Kidney (tissue), 14 donors: Measurements from ENCODE around the gene TMEM63A. TPM values are rescaled to one million over a fixed set of nuclear protein-coding genes. Genes with fewer than 3 reads are reported as not detected.

Experiments
- DNase-seq, 5 donors: peaks; one replicate each; pipeline ENCODE4 v3.0.0-alpha.2; 2013 to 2020
- FAIRE-seq: peaks from 2 replicates; lab custom pipeline; 2012; peaks lifted over from hg19 to GRCh38; lab: Jason Lieb, UNC
- H3K27ac ChIP-seq, 2 donors: one replicate each; pipeline ENCODE4 v1.7.0; 2013; ENCODE audit warnings: low read depth in 2 of 2, low read length in 2 of 2, inconsistent platforms in 1 of 2
- H3K27me3 ChIP-seq: one replicate; pipeline ENCODE4 v1.7.1; 2013; ENCODE audit warnings: low read length, inconsistent platforms; ENCODE audit not compliant: control insufficient read depth, insufficient read depth
- H3K36me3 ChIP-seq, 3 donors: one replicate each; pipeline versions ENCODE4 v1.7.0 to v1.7.1; 2013; ENCODE audit warnings: low read length in 3 of 3, control low read depth in 1 of 3, inconsistent platforms in 1 of 3; ENCODE audit not compliant: insufficient read depth in 3 of 3, control insufficient read depth in 2 of 3
- H3K4me1 ChIP-seq, 3 donors: one replicate each; pipeline versions ENCODE4 v1.7.0 to v1.7.1; 2013; ENCODE audit warnings: low read length in 3 of 3, inconsistent platforms in 1 of 3, low read depth in 1 of 3; ENCODE audit not compliant: control insufficient read depth in 2 of 3, insufficient read depth in 2 of 3
- H3K4me3 ChIP-seq, 3 donors: one replicate each; pipeline versions ENCODE4 v1.7.0 to v1.8.1; 2013; ENCODE audit warnings: low read length in 3 of 3, control low read depth in 1 of 3, inconsistent platforms in 1 of 3
- H3K9ac ChIP-seq, 3 donors: one replicate each; pipeline versions ENCODE4 v1.7.0 to v1.7.1; 2013; ENCODE audit warnings: low read length in 3 of 3, control low read depth in 1 of 3, inconsistent platforms in 1 of 3
- H3K9me3 ChIP-seq, 3 donors: one replicate each; pipeline versions ENCODE4 v1.7.0 to v1.7.1; 2013; ENCODE audit warnings: low read length in 3 of 3, control low read depth in 1 of 3, inconsistent platforms in 1 of 3; ENCODE audit not compliant: control insufficient read depth in 2 of 3, insufficient read depth in 1 of 3
- intact Hi-C: fragments of 100-400 bp; cut with DNase I; formaldehyde crosslinking; loops from one replicate; pipeline ENCODE4 v1.11.1; 2022
- polyA plus RNA-seq: library from polyadenylated mRNA; stranded (reverse); fragments of 350-450 nt; fragmentation: Illumina TruSeq; extraction: RNeasy Lipid Tissue Mini Kit (QIAGEN cat#74804); gene quantifications from one replicate; pipeline ENCODE4 v1.2.3, GENCODE V29; 2014; ENCODE audit warnings: low read depth, low replicate concordance; ENCODE audit not compliant: insufficient read depth
- total RNA-seq: library from RNA; stranded (reverse); fragmentation: NEBNext Ultra II Directional; extraction: Animal tissue kit (Norgen Biotek cat#: 25700); gene quantifications from one replicate; pipeline ENCODE4 v1.2.1, GENCODE V29; 2021
- TF ChIP-seq, protein P1 (sequence below): IDR thresholded peaks from 3 replicates; pipeline ENCODE4 v1.5.1; 2012; ENCODE audit warnings: mild to moderate bottlenecking, moderate library complexity, borderline replicate concordance; ENCODE audit not compliant: insufficient read depth; ENCODE audit errors: extremely low read depth
- donor health status: control.
- donor health status: control.
- donor health status: control.
- donor health status: control.
- donor health status: control.
- donor health status: DM: yes; HTN: yes; CAD: no.
- donor health status: Normal renal cell carcinoma (clear cell type).

TMEM63A gene
- total and polyA plus RNA-seq, 2 donors from 2014 or later, result 25.5 to 159 TPM

DNA sequence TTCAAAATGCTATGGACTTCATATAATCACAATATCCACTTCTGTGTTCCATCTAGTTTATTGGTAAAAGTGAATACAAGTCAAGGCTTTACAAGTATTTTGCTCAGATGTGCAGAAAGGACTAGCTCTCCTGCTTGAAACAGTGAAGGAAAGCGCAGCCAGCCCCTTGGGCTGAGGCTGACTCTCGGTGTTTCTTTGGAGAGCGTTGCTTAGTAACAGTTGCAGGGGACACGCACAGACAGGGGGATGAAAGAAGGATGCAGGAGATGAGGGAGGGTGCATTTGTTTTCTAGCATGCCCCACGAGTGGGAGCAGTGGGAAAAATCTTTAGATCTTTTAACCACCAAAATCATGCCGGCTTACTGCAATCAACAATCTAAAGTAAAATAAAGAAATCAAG, 32.8 kb upstream of the TMEM63A start:
- H3K9ac ChIP-seq, result no peak overlapping the region
- no peaks in the 10 kb centered on the region for H3K9me3 ChIP-seq
- DNase-seq (no peak), FAIRE-seq (no peak)
- no peak overlapping the region for H3K4me3 ChIP-seq
- intact Hi-C loops, result no loop called here
- no peaks in the 10 kb centered on the region for H3K27me3 ChIP-seq
- no peak overlapping the region for H3K27ac ChIP-seq
- H3K36me3 ChIP-seq, result peaks cover 0 to 10% (median 2%) of the 10 kb centered on the region in 3 donors
- H3K4me1 ChIP-seq, result peaks cover 0 to 7% (median 0%) of the 10 kb centered on the region in 3 donors
- TF ChIP-seq, protein P1, sequence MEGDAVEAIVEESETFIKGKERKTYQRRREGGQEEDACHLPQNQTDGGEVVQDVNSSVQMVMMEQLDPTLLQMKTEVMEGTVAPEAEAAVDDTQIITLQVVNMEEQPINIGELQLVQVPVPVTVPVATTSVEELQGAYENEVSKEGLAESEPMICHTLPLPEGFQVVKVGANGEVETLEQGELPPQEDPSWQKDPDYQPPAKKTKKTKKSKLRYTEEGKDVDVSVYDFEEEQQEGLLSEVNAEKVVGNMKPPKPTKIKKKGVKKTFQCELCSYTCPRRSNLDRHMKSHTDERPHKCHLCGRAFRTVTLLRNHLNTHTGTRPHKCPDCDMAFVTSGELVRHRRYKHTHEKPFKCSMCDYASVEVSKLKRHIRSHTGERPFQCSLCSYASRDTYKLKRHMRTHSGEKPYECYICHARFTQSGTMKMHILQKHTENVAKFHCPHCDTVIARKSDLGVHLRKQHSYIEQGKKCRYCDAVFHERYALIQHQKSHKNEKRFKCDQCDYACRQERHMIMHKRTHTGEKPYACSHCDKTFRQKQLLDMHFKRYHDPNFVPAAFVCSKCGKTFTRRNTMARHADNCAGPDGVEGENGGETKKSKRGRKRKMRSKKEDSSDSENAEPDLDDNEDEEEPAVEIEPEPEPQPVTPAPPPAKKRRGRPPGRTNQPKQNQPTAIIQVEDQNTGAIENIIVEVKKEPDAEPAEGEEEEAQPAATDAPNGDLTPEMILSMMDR, result no peak

DNA sequence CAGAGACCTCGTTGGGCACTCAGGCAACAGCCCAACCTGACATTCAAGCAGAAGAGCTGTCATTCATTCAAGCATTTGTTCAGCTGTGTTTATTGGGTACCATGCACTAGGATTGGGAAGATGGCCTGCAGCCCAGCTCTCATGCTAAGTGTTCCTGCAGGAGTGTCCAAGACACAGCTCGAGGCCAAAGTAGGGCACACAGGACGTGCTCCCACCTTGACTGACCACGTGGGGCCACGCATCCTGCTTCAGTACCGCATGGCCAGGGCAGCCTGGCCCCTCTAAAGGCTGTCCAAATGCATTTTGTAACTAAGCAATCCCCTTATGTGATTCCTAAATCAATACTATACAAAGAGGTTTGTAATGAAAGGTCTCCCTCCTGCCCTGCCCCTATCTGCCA, 32.2 kb upstream of the TMEM63A start:
- Histone ChIP-seq H3K36me3 (peaks cover 0 to 10% (median 2%) of the 10 kb centered on the region in 3 donors), H3K4me3 (no peak overlapping the region), H3K27ac (no peak overlapping the region), H3K9me3 (no peaks in the 10 kb centered on the region), H3K9ac (no peak overlapping the region), H3K27me3 (no peaks in the 10 kb centered on the region), H3K4me1 (peaks cover 0 to 4% (median 0%) of the 10 kb centered on the region in 3 donors)
- DNase-seq (peak in 1 of 5 donors; percentile 37), FAIRE-seq (no peak)
- TF ChIP-seq, protein P1, result no peak
- intact Hi-C loops, result no loop called here

DNA sequence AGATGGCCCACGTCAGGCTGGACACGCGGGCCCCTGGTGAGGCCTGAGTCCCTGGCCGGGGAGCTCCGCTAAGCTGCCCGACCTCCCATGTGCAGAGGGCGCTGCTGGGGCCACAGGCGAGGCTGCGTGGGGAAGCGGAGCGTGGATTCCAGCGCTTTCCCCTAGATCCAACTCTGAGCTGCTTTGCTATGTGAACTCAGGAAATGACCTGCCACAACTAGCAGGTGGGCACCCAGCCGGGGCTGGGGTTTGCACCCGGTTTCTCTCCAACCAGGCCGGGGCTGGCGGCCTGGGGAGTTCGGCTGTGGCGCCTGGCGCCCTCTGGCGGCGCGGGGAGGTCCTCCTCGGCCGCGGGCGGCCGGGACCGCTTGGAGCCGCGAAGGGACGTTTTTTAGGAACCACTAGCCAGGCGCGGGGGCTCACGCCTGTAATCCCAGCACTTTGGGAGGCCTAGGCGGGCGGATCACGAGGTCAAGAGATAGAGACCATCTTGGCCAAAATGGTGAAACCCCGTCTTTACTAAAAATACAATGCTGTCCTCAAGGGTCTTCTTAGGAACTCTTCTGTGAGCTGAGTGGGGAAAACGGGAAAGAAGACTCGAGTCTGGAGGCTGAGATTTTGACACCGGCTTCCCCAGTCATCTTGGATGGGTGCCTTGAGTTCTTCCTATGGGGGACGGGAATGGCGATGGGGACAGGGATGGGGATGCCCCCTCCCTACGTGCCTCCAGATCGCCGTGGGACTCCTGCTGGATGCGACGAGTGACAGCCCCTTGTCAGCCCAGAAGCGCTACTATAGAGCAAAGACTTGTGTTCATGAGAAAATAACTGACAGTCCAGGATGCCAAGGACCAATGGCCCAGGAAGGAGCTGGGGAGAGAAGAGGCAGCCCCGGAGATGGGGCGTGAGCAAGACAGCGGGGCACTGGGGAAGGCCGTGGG, 29.3 kb upstream of the TMEM63A start:
- no peaks in the 10 kb centered on the region for H3K27me3 ChIP-seq
- peak overlapping the region in 1 of 3 donors; percentile 44 for H3K9ac ChIP-seq
- intact Hi-C loops, result no loop called here
- peak; percentile 75 to 89 (median 79) for DNase-seq
- TF ChIP-seq, protein P1, result peak; percentile 78
- H3K36me3 ChIP-seq, result no peaks in the 10 kb centered on the region
- H3K27ac ChIP-seq, result no peak overlapping the region
- H3K9me3 ChIP-seq, result no peaks in the 10 kb centered on the region
- no peak for FAIRE-seq
- peak overlapping the region in 1 of 3 donors; percentile 27 for H3K4me3 ChIP-seq
- H3K4me1 ChIP-seq, result peaks cover 0 to 3% (median 0%) of the 10 kb centered on the region in 3 donors
